Ecto neural progenitor cell (in vitro differentiated cells): ENCODE results near the gene ZNF74.
"Not testable (repeated sequence)": the region's sequence is repeated elsewhere in the genome, so short reads cannot be mapped to it uniquely, and the experiment has no call there.

Experiments used
- DNase-seq: peaks from one replicate; pipeline ENCODE4 v3.0.0-alpha.2; 2018; ENCODE audit warnings: low spot score

ZNF74 gene

GRCh38 chr22:20393705-20394476, at the start of gene ZNF74:
Gene ZNF74, plus strand, starts transcription at chr22:20394151. Its CDS starts 478 bp downstream, at chr22:20394629.
- DNase-seq = peak; percentile 93

DNA sequence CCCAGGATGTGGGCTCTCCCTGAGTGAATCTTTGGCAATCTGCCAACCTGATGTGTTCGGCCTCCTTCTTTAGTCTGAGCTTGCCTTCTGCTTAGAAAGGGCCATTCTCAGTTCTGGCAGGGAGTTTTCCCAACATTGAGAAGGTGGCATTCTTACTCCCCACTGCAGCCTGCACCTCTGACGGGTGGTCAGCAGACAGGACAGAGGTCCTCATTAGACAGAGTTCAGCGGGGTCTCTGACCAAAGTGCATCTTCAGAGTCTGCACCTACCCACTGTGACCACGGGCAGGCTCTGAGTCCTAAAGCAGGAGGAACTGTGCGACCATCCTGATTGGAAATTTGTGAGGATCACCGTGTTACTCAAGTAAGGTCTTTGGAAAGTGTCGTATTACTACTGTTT, 47.4 kb upstream of the ZNF74 start:
- not testable (repeated sequence) for DNase-seq

- DNase-seq = peak; percentile 8
Observed at GRCh38 chr22:20352536-20352935, 41.4 kb upstream of the ZNF74 start.

DNA sequence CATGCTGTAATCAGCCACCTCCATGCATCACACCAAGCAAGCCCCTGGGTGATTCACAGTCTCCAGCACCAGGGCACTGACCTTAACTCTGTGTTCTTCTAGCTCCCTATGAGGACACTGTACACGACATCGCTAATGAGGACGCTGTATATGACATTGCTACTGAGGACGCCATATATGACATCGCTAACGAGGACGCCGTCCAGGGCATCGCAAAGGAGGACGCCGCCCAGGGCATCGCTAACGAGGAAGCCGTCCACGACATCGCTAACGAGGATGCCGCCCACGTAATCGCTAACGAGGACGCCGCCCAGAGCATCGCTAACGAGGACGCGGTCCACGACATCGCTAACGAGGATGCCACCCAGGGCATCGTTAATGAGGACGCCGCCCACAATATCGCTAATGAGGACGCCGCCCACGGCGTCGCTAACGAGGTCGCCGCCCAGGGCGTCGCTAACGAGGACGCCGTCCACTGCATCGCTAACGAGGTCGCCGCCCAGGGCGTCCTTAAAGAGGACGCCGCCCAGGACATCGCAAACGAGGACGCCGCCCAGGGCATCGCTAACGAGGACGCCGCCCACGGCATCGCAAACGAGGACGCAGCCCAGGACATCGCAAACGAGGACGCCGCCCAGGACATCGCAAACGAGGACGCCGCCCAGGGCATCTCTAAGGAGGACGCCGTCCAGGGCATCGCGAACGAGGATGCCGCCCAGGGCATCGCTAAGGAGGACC, 39.5 kb upstream of the ZNF74 start:
- DNase-seq = peak; percentile 28

DNA sequence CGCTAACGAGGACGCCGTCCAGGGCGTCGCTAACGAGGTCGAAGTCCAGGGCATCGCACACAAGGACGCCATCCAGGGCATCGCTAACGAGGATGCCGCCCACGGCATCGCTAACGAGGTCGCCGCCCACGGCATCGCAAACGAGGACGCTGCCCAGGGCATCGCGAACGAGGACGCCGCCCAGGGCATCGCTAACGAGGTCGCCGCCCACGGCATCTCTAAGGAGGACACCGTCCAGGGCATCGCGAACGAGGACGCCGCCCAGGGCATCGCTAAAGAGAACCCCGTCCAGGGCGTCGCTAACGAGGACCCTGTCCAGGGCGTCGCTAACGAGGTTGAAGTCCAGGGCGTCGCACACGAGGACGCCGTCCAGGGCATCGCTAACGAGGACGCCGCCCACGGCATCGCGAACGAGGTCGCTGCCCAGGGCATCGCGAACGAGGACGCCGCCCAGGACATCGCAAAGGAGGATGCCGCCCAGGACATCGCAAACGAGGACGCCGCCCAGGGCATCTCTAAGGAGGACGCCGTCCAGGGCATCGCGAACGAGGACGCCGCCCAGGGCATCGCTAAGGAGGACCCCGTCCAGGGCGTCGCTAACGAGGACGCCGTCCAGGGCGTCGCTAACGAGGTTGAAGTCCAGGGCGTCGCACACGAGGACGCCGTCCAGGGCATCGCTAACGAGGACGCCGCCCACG, 37.9 kb upstream of the ZNF74 start:
- DNase-seq = peak; percentile 13

- not testable (repeated sequence) for DNase-seq
Observed at GRCh38 chr22:20356906-20357305, 37.0 kb upstream of the ZNF74 start.

DNA sequence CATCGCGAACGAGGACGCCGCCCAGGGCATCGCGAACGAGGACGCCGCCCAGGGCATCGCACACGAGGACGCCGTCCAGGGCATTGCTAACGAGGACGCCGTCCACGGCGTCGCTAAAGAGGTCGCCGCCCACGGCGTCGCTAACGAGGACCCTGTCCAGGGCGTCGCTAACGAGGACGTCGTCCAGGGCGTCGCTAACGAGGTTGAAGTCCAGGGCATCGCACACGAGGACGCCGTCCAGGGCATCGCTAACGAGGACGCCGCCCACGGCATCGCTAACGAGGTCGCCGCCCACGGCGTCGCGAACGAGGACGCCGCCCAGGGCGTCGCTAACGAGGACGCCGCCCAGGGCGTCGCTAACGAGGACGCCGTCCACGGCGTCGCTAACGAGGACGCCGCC, 36.0 kb upstream of the ZNF74 start:
- not testable (repeated sequence) for DNase-seq

DNA sequence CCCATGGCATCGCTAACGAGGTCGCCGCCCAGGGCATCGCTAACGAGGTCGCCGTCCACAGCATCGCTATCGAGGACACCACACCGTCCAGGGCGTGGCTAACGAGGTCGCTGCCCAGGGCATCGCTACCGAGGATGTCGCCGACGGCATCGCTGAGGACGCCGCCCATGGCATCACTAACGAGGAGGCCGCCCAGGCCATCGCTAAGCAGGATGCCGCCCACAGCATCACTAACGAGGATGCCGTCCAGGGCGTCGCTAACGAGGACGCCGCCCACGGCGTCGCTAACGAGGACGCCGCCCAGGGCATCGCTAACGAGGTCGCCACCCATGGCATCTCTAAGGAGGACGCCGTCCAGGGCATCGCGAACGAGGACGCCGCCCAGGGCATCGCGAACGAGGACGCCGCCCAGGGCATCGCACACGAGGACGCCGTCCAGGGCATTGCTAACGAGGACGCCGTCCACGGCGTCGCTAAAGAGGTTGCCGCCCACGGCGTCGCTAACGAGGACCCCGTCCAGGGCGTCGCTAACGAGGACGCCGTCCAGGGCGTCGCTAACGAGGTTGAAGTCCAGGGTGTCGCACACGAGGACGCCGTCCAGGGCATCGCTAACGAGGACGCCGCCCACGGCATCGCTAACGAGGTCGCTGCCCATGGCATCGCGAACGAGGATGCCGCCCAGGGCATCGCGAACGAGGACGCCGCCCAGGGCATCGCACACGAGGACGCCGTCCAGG, 35.3 kb upstream of the ZNF74 start:
- peak; percentile 2 for DNase-seq

GRCh38 chr22:20360261-20360660, 33.7 kb upstream of the ZNF74 start:
- peak; percentile 5 for DNase-seq

- DNase-seq = peak; percentile 16
Observed at GRCh38 chr22:20360866-20361751, 32.8 kb upstream of the ZNF74 start.

- DNase-seq = peak; percentile 4
Observed at GRCh38 chr22:20361752-20362229, 32.2 kb upstream of the ZNF74 start.

GRCh38 chr22:20362403-20362802, 31.5 kb upstream of the ZNF74 start:
- DNase-seq = not testable (repeated sequence)

GRCh38 chr22:20364335-20365260, 29.4 kb upstream of the ZNF74 start:
- DNase-seq = peak; percentile 26

GRCh38 chr22:20366841-20367240, 27.1 kb upstream of the ZNF74 start:
- DNase-seq = peak; percentile 11

GRCh38 chr22:20368875-20369274, 25.1 kb upstream of the ZNF74 start:
- peak; percentile 10 for DNase-seq

- not testable (repeated sequence) for DNase-seq
Observed at GRCh38 chr22:20371687-20372086, 22.3 kb upstream of the ZNF74 start.

DNA sequence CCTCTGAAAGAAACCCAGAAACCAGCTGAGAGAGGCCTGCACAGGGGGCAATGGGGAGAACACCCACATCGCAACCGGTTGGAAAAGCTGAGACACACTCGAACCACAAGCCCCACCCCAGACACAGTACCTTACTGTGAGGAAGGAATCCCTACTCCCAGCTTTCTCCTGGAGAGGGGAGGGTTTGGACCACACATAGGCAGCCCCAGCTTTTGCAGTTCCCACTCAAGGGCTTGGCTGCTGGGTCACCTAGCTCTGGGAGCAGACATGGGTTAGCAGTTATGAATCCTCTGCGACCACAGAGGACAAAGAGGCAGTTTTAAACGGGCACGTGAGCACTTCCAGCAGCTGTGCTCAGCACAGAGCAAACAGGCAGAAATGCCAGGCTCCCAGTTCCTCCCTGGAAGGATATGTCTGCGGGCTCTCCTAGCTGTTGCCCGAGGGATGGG, 21.5 kb upstream of the ZNF74 start:
- DNase-seq = not testable (repeated sequence)

- not testable (repeated sequence) for DNase-seq
Observed at GRCh38 chr22:20373195-20373706, 20.7 kb upstream of the ZNF74 start.

DNA sequence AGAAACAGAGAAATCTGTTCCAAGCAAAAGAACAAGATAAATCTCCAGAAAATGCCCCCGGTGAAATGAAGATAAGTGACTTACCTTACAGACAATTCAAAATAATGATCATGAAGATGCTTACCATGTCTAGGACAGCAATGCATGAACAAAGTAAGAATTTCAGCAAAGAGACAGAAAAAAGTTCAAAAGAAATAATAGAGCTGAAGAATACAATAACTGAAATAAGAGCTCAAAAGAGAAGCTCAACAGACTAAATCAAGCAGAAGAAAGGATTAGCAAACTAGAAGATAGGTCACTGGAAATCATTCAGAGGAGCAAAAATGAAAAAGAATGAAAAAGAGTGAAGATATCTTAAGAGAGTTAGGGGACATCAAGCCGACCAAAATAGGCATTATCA, 19.8 kb upstream of the ZNF74 start:
- DNase-seq = not testable (repeated sequence)
